SK-N-SH treated with all-trans-retinoic acid at 6 μM for 48 hours (cell line): ENCODE results near the gene CFAP57.

Source experiments
- ATAC-seq: fragments of 200-7000 bp; cut with Tn5 transposase; 3 replicates; pipeline ENCODE4 v1.9.1; 2020; ENCODE audit warnings: mild to moderate bottlenecking, moderate library complexity
- ARNTL ChIP-seq: fragments of 450-650 bp; formaldehyde crosslinking; IDR thresholded peaks from 2 replicates; pipeline ENCODE4 v1.5.0; 2020; ENCODE audit warnings: low read depth, mild to moderate bottlenecking, moderate library complexity, borderline replicate concordance
- CREB5 ChIP-seq: fragments of 250-450 bp; sonication (Bioruptor Pico); IDR thresholded peaks from 2 replicates; pipeline ENCODE4 v1.5.1; 2020; ENCODE audit warnings: low read depth, mild to moderate bottlenecking, moderate library complexity
- CSRNP3 ChIP-seq: fragments of 250-450 bp; sonication (Bioruptor Pico); IDR thresholded peaks from 2 replicates; pipeline ENCODE4 v1.5.1; 2021; ENCODE audit warnings: mild to moderate bottlenecking, moderate library complexity
- ESRRG ChIP-seq: fragments of 250-450 bp; sonication (Bioruptor Pico); IDR thresholded peaks from 2 replicates; pipeline ENCODE4 v1.6.1; 2021; ENCODE audit warnings: mild to moderate bottlenecking
- GLIS3 ChIP-seq: fragments of 250-450 bp; sonication (Bioruptor Pico); IDR thresholded peaks from 2 replicates; pipeline ENCODE4 v1.5.0; 2020; ENCODE audit warnings: mild to moderate bottlenecking, moderate library complexity
- ISL1 ChIP-seq: fragments of 250-450 bp; sonication (Bioruptor Pico); IDR thresholded peaks from 2 replicates; pipeline ENCODE4 v2.1.2; 2022; ENCODE audit warnings: mild to moderate bottlenecking, moderate library complexity
- PATZ1 ChIP-seq: fragments of 250-450 bp; sonication (Bioruptor Pico); IDR thresholded peaks from 2 replicates; pipeline ENCODE4 v1.8.0; 2020; ENCODE audit warnings: mild to moderate bottlenecking, moderate library complexity, borderline replicate concordance
- POU6F1 ChIP-seq: fragments of 250-450 bp; sonication (Bioruptor Pico); IDR thresholded peaks from 2 replicates; pipeline ENCODE4 v1.8.0; 2021; ENCODE audit warnings: low read depth, mild to moderate bottlenecking, moderate library complexity, borderline replicate concordance
- PPARA ChIP-seq: fragments of 250-450 bp; sonication (Bioruptor Pico); IDR thresholded peaks from 2 replicates; pipeline ENCODE4 v1.5.0; 2020; ENCODE audit warnings: mild to moderate bottlenecking, borderline replicate concordance
- TCF4 ChIP-seq: fragments of 250-450 bp; sonication (Bioruptor Pico); IDR thresholded peaks from 2 replicates; pipeline ENCODE4 v1.8.0; 2021; ENCODE audit warnings: mild to moderate bottlenecking, moderate library complexity, borderline replicate concordance
- TOX ChIP-seq: fragments of 250-450 bp; sonication (Bioruptor Pico); IDR thresholded peaks from 2 replicates; pipeline ENCODE4 v1.8.0; 2021; ENCODE audit warnings: mild to moderate bottlenecking, moderate library complexity, borderline replicate concordance
- TSHZ2 ChIP-seq: fragments of 250-450 bp; sonication (Bioruptor Pico); IDR thresholded peaks from 2 replicates; pipeline ENCODE4 v1.5.0; 2020; ENCODE audit warnings: mild to moderate bottlenecking, moderate library complexity
- ZC3H10 ChIP-seq: fragments of 250-450 bp; sonication (Bioruptor Pico); IDR thresholded peaks from 2 replicates; pipeline ENCODE4 v1.5.1; 2021; ENCODE audit warnings: mild to moderate bottlenecking, moderate library complexity
- ZFP30 ChIP-seq: fragments of 450-650 bp; formaldehyde crosslinking; IDR thresholded peaks from 2 replicates; pipeline ENCODE4 v1.5.0; 2022; ENCODE audit warnings: mild to moderate bottlenecking, moderate library complexity
- ZNF565 ChIP-seq: fragments of 450-650 bp; formaldehyde crosslinking; conservative IDR thresholded peaks from 2 replicates; pipeline ENCODE4 v1.5.0; 2020; ENCODE audit warnings: low read depth, mild to moderate bottlenecking, moderate library complexity
- ZNF70 ChIP-seq: fragments of 450-650 bp; formaldehyde crosslinking; IDR thresholded peaks from 2 replicates; pipeline ENCODE4 v1.5.0; 2020; ENCODE audit warnings: mild to moderate bottlenecking, moderate library complexity
- ZNF8 ChIP-seq: fragments of 450-650 bp; formaldehyde crosslinking; IDR thresholded peaks from 2 replicates; pipeline ENCODE4 v1.5.0; 2020; ENCODE audit warnings: mild to moderate bottlenecking, moderate library complexity

CFAP57 gene

GRCh38 chr1:43288785-43289706 lies 116.9 kb downstream of the CFAP57 start (continued):
- no peak for TF ChIP-seq TSHZ2 (CRISPR knock-in tag)
- TF ChIP-seq, all 23 proteins: peak for 0

- TF ChIP-seq ZC3H10 (CRISPR knock-in tag) (no peak), PATZ1 (CRISPR knock-in tag) (no peak), ZFP30 (no peak), GLIS3 (no peak), CREB5 (CRISPR knock-in tag) (no peak), ZNF565 (no peak), ARNTL (CRISPR knock-in tag) (no peak), ZNF70 (CRISPR knock-in tag) (no peak), TCF4 (no peak), ESRRG (CRISPR knock-in tag) (no peak), PPARA (CRISPR knock-in tag) (no peak), CSRNP3 (no peak)
- no peak for ATAC-seq
These were observed 120.1 kb downstream of the CFAP57 start for GRCh38 chr1:43292216-43292615.

GRCh38 chr1:43292679-43293078 lies 120.5 kb downstream of the CFAP57 start:
- TF ChIP-seq ESRRG (CRISPR knock-in tag) (no peak), TOX (CRISPR knock-in tag) (no peak), PPARA (CRISPR knock-in tag) (no peak), POU6F1 (CRISPR knock-in tag) (no peak), ZNF70 (CRISPR knock-in tag) (no peak), ISL1 (CRISPR knock-in tag) (no peak), ARNTL (CRISPR knock-in tag) (no peak), ZNF8 (no peak), PATZ1 (CRISPR knock-in tag) (no peak), ZNF565 (no peak), CREB5 (CRISPR knock-in tag) (no peak)
- no peak for ATAC-seq
